Measurements from ENCODE around the gene LHFPL3.
"Not testable (repeated sequence)": the region's sequence is repeated elsewhere in the genome, so short reads cannot be mapped to it uniquely, and the experiment has no call there.

The LHFPL3 gene

GRCh38 chr7:104497379-104497967 is 169.1 kb downstream of the LHFPL3 start:
- DNase-seq, result no peak

DNA sequence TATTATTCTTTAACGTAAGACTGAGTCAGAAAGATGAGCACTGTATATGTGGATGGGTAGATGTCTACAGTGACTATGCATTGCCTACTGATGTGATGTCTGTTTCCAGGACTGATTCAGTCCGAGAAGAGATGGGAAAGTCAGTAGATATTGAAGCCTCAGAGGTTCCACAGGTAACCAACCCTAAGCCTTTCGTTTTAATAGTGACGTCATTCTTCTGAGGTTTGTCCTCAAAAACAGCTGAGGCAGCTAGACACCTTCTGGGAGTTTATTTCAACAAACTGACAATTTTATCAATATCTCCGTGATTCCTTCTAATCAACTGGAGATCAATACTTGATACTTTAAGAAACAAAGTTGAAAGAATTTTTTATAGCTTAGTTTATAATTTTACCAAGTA is 171.6 kb downstream of the LHFPL3 start:
- DNase-seq, result no peak

DNA sequence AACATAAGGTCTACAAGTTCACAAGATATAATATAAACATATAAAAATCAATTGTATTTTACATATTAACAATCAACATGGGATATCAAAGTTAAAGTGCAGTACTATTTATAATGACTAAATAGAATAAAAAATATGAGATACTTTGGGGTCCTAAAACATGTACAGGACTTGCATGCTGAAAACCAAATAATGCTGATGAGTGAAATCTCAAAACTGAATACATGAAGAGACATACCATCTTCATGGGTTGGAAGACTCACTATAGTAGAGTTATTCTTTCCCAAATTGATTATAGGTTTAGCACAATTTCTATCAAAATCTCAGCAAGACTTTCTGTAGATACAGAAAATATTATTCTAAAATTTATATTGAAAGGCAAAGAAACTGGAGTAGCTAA is 181.5 kb downstream of the LHFPL3 start:
- DNase-seq, result no peak

- no peak for DNase-seq
Measured at GRCh38 chr7:104524853-104525252, 196.4 kb downstream of the LHFPL3 start.

DNA sequence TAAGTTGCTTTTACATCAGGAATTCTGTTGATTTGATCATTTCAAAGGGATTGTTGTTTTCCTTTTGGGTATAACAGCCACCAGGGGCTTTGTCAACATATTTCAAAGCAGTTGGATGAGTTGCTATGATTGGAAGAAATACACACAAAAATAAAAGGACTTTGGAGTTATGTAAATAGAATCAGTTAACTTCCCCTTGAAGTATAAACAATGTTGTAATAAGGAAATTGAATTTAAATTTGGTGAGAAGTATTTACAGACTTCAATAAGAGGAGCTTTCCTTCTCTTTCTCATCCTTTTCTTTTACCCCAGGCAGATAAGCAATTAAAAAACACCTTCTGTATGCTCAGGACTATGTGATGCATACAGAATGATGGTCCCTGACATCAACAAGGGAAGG is 199.7 kb downstream of the LHFPL3 start:
- no peak for DNase-seq

DNA sequence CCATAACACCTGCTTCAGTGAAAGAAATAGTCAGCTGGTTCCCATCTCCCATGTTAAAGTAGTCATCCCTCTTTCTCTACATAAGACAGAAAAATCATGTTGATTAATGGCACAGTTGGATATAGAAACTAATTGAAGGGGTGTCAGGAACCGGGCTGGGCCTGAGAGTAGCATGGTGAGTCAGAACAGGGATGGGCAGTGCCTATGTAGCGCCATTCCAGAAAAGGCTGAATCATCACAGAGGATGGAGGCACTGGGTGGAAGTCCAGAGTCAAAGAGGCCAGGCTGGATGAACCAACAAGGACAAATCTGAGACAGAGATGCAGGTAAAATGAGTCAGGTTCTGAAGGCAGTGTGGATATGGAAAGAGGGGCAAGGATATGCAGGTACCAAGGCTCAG is 201.2 kb downstream of the LHFPL3 start:
- DNase-seq, result no peak

GRCh38 chr7:104530251-104530650 is 201.8 kb downstream of the LHFPL3 start:
- DNase-seq, result no peak

GRCh38 chr7:104534149-104534548 is 205.7 kb downstream of the LHFPL3 start:
- no peak for DNase-seq

DNA sequence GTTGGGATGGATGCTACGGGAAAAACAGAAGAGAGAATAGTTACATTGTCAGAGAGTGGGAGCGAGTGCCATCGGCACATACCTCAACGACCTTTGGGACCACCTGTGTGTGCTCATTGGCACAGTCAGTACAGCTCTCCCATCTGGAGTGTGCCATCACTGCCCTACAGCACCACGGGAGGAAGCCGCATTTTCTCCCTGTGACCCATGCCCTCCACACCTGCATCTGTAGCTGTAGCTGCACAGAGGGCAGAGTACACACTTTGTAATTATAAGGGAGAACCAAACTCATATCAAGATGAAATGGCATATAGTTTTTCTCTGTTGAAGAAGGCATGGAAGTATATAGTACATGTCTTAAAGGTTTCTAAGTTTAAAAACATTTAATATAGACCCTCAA is 207.4 kb downstream of the LHFPL3 start:
- DNase-seq, result no peak

GRCh38 chr7:104536956-104537355 is 208.6 kb downstream of the LHFPL3 start:
- DNase-seq, result no peak

DNA sequence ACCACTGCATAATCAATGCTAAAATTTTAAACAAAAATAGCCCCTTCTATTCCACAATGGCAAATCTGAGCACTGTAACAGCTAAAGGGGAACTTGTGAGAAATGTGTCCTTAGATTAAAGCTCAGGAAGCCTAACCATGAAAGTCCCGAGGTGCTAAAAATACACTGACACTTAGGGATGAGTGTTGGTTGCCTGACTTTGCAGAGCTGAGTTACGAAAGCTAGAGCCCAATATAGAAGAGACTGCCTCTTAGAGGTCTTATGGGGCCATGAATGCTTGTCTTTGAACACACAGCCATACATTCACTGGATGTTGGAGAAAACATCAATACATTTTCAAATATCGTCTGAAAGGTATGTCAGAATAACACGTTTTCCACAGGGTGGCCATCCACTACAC is 209.7 kb downstream of the LHFPL3 start:
- no peak for DNase-seq

DNA sequence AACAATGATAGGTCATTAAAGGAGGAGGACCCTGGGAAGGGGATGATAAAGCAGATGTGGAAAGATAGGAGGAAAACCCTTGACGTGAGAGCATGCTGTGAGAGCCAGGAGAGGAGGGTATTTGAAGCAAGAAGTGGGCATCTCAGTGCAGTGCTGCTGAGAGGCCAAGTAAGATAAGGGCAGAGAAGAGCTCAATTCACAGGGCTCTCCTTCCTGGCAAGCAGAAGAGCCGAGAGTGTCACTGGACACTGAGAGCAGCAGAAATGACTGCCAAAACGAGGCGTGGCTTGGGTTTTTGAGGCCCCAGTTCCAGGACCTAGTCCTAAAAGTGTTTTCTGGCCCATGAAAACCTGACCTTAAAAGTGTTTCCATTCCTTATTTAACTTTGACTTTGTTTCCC is 213.5 kb downstream of the LHFPL3 start:
- DNase-seq, result no peak

- no peak for DNase-seq
Measured at GRCh38 chr7:104548861-104549260, 220.5 kb downstream of the LHFPL3 start.

DNA sequence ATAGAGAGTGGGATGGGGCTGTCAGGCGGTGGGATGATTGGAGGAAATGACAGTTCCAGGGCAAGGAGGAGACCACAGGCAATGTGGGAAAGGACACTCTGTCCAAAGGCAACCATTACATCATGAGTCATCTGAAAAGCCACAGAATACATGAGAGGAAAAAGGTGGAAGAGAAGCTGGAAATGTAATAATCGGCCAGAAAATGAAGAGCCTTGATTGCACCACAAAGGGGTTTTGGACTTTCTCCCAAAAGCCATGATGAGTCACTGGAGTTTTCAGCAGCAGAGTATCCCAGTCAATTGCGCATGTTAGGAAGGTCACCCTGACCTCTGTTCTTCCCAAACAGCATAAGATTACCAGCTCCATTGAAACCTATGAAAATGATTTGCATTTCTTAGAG is 222.0 kb downstream of the LHFPL3 start:
- no peak for DNase-seq

- no peak for DNase-seq
Measured at GRCh38 chr7:104551226-104551625, 222.8 kb downstream of the LHFPL3 start.

DNA sequence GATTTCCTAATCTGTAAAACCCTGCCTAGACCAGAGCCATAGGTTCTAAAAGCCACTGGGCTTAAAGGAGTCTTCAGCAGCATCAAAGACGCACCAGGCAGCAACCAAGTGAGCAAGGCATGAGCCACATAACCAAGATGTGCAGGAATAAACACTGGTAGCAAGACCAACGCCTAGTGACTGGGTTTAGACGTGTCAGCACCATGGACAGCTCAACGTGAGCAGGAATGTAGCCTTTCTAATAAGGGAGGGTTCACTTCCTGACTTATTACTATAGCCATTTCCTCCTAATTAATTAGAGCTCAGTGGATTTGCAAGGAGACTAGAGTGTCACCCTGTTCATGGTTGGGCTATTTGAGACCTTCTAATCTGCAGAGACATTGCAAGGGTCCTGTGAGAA is 223.7 kb downstream of the LHFPL3 start:
- no peak for DNase-seq

DNA sequence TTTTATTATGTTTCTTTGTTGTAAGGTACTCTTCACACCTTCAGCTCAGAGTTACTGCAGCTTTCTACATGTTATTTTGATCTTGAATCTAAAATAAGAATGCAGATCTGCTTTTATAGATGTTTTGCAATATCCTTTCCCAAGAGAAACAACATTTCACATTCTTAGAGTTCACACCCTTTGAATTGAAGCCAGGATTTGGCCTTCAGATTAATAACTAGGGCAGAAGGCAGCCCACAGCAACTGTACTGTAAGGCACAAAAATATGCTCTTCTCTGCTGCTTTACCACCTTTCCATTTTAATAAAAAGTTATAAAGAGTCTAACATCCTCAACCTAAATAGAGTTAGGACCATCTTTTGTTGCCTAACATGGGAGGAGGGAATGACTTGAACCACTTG is 224.7 kb downstream of the LHFPL3 start:
- DNase-seq, result no peak

GRCh38 chr7:104563350-104563901 is 235.0 kb downstream of the LHFPL3 start:
- not testable (repeated sequence) for DNase-seq

GRCh38 chr7:104569751-104570150 is 241.3 kb downstream of the LHFPL3 start:
- no peak for DNase-seq

- DNase-seq, result no peak
Measured at GRCh38 chr7:104572554-104572953, 244.2 kb downstream of the LHFPL3 start.

- no peak for DNase-seq
Measured at GRCh38 chr7:104584620-104585019, 256.2 kb downstream of the LHFPL3 start.

DNA sequence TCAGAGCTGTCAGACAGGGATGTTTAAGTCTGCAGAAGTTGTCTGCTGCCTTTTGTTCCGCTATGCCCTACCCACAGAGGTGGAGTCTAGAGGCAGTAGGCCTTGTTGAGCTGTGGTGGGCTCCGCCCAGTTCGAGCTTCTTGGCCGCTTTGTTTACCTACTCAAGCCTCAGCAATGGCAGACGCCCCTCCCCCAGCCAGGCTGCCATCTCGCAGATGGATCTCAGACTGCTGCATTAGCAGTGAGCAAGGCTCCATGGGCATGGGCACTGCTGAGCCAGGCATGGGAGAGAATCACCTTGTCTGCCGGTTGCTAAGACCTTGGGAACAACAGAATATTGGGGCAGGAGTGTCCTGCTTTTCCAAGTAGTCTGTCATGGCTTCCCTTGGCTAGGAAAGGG is 267.2 kb downstream of the LHFPL3 start:
- DNase-seq, result not testable (repeated sequence)

DNA sequence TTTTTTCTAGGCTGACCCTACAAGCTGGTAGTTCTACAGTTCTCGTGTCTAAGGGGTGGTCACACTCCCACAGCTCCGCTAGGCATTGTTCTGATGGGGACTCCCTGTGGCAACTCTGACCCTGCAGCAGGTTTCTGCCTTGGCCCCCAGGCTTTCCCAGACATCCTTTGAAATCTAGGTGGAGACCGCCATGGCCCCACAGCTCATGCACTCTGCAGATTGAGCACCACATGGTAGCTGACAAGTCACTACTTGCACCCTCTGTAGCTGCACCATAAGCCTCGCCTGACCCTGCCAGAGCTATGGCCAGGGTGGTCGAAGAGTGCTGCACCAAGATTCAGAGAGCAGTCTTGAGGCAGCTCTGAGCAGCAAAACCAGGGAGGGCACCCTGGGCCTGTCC is 275.6 kb downstream of the LHFPL3 start:
- DNase-seq, result no peak

DNA sequence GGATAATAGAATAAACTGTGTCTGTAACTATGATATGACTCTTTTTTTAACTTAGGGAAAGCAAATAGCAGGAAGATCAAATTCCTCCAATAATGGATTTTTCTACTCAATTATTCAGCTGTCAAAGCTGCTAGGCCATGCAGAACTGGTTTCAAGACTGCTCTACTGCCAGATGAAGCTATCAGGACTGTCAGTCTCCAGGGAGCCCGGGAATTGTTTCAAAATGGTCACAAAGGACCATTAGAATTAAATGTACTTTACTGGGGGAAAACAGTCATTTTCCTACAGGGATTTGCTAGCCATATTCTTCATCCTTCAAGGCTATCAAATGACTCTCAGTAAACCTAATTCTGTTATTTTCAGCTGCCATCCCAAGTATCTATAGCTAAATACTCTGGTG is 276.3 kb downstream of the LHFPL3 start:
- DNase-seq, result no peak

DNA sequence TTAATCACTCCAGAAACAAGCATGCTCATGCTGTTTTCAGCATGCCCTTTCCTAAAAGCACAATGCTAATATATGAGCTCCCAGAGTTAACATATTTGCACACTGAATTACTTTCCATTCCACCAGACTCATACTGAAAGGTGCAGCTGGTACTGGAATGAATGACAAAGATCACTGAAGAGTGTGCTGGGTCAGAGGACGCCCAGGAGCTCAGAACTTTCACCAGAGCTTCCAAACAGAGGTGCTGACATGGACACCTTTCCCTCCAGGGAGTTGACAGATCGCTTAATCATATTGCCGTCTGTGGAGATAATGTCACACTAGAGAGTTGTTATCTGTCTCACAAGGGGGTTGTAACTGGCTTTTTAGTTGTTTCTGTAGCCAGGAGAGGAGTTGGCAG is 292.9 kb downstream of the LHFPL3 start:
- no peak for DNase-seq
